Stimulated activated CD4-positive, alpha-beta T cell treated with anti-CD3 and anti-CD28 coated beads, TNF-alpha, amount 100 ng/mL, for 48 hours (primary cell): Measurements from ENCODE around the gene CFHR1.

Source experiments
- DNase-seq, 3 donors: peaks; one replicate each; pipeline ENCODE4 v3.0.0-alpha.2; 2020; ENCODE audit warnings: low read depth in 3 of 3

Gene CFHR1

DNA sequence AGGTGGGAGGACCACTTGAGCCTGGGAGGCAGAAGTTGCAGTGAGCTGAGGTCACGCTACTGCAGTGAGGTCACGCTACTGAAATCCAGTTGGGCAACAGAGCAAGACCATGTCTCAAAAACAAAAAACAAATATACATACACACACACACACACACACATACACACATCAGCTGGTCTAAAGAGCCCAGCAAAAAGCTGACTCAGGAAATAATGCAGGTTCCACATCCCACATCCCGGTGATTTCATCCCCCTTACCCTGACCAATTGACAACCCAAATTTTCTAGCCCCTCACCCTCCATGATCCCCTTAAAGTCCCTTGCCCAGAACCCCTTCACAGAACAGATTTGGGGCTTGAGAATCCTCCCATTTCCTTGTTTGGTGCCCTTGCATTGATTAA is 56.4 kb downstream of the CFHR1 start:
- DNase-seq, result no peak

DNA sequence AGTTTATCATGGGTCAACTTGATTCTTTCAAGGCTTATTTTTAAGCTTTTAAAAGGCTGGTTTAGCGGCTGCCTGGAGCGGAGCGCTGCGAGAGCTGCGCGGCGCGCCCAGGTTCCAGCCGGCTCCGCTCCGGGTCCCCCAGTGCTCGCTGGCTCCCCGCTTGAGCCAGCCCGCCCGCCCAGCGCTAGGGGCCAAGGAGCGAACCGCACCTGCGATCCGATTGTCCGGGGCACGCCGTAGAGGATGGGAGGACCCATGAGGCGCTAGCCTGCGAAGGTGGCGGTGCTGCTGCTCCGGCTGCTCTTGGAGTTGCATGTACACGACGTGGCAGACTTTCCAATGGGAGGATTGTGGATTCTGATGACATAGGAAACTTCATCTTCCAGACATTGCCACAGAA is 58.4 kb downstream of the CFHR1 start:
- DNase-seq, result no peak
